Measurements from ENCODE around the gene DEPDC1B.

Gene DEPDC1B

GRCh38 chr5:60743511-60744314 is 43.7 kb upstream of the DEPDC1B start:
- TF ChIP-seq ZNF8 (CRISPR knock-in tag; IDR thresholded peaks at IDR 0.05) (no peak), BACH2 (CRISPR knock-in tag; IDR thresholded peaks at IDR 0.05; ENCODE audit: borderline replicate concordance) (no peak), OSR1 (CRISPR knock-in tag; IDR thresholded peaks at IDR 0.05) (no peak), TOX (CRISPR knock-in tag; IDR thresholded peaks at IDR 0.05; ENCODE audit: borderline replicate concordance) (no peak), SNAI2 (CRISPR knock-in tag; IDR thresholded peaks at IDR 0.05) (no peak), ISL1 (CRISPR knock-in tag; IDR thresholded peaks at IDR 0.05) (no peak), ZC3H10 (CRISPR knock-in tag; IDR thresholded peaks at IDR 0.05) (no peak), ZFP3 (CRISPR knock-in tag; IDR thresholded peaks at IDR 0.05) (no peak), ZFP30 (CRISPR knock-in tag; IDR thresholded peaks at IDR 0.05) (no peak), CSDC2 (CRISPR knock-in tag; IDR thresholded peaks at IDR 0.05) (no peak), ZNF565 (CRISPR knock-in tag; conservative IDR thresholded peaks at IDR 0.05; ENCODE audit: low read depth) (no peak), TCF4 (CRISPR knock-in tag; IDR thresholded peaks at IDR 0.05; ENCODE audit: borderline replicate concordance) (no peak), ARNTL (CRISPR knock-in tag; IDR thresholded peaks at IDR 0.05; ENCODE audit: borderline replicate concordance, low read depth) (no peak), GLIS3 (CRISPR knock-in tag; IDR thresholded peaks at IDR 0.05) (no peak), ZNF70 (CRISPR knock-in tag; IDR thresholded peaks at IDR 0.05) (no peak), ESRRG (CRISPR knock-in tag; IDR thresholded peaks at IDR 0.05) (no peak), CSRNP3 (CRISPR knock-in tag; IDR thresholded peaks at IDR 0.05) (no peak)
- TF ChIP-seq, protein P1, sequence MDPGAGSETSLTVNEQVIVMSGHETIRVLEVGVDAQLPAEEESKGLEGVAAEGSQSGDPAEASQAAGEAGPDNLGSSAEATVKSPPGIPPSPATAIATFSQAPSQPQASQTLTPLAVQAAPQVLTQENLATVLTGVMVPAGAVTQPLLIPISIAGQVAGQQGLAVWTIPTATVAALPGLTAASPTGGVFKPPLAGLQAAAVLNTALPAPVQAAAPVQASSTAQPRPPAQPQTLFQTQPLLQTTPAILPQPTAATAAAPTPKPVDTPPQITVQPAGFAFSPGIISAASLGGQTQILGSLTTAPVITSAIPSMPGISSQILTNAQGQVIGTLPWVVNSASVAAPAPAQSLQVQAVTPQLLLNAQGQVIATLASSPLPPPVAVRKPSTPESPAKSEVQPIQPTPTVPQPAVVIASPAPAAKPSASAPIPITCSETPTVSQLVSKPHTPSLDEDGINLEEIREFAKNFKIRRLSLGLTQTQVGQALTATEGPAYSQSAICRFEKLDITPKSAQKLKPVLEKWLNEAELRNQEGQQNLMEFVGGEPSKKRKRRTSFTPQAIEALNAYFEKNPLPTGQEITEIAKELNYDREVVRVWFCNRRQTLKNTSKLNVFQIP (CRISPR knock-in tag; IDR thresholded peaks at IDR 0.05; ENCODE audit: borderline replicate concordance, low read depth): no peak
- TF ChIP-seq, protein P2, sequence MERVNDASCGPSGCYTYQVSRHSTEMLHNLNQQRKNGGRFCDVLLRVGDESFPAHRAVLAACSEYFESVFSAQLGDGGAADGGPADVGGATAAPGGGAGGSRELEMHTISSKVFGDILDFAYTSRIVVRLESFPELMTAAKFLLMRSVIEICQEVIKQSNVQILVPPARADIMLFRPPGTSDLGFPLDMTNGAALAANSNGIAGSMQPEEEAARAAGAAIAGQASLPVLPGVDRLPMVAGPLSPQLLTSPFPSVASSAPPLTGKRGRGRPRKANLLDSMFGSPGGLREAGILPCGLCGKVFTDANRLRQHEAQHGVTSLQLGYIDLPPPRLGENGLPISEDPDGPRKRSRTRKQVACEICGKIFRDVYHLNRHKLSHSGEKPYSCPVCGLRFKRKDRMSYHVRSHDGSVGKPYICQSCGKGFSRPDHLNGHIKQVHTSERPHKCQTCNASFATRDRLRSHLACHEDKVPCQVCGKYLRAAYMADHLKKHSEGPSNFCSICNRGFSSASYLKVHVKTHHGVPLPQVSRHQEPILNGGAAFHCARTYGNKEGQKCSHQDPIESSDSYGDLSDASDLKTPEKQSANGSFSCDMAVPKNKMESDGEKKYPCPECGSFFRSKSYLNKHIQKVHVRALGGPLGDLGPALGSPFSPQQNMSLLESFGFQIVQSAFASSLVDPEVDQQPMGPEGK (CRISPR knock-in tag; IDR thresholded peaks at IDR 0.05; ENCODE audit: borderline replicate concordance): no peak
- TF ChIP-seq, protein P3, sequence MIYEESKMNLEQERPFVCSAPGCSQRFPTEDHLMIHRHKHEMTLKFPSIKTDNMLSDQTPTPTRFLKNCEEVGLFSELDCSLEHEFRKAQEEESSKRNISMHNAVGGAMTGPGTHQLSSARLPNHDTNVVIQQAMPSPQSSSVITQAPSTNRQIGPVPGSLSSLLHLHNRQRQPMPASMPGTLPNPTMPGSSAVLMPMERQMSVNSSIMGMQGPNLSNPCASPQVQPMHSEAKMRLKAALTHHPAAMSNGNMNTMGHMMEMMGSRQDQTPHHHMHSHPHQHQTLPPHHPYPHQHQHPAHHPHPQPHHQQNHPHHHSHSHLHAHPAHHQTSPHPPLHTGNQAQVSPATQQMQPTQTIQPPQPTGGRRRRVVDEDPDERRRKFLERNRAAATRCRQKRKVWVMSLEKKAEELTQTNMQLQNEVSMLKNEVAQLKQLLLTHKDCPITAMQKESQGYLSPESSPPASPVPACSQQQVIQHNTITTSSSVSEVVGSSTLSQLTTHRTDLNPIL (CRISPR knock-in tag; IDR thresholded peaks at IDR 0.05; ENCODE audit: low read depth): no peak
- ATAC-seq: no peak

DNA sequence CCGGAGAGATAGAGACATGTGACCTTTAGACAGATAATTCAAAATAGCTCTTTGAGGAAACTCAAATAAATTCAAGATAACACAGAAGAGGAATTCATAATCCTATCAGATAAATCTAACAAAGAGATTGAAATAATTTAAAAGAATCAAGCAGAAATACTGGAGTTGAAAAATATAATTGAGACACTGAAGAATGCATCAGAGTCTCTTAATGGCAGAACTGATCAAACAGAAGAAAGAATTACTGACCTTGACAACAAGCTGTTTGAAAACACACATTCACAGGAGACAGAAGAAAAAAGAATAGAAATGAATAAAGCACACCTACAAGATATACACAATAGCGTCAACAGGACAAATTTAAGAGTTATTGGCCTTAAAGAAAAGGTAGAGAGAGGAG is 40.4 kb upstream of the DEPDC1B start:
- TF ChIP-seq ZC3H10 (CRISPR knock-in tag; IDR thresholded peaks at IDR 0.05) (no peak), TSHZ2 (CRISPR knock-in tag; IDR thresholded peaks at IDR 0.05) (no peak), ARNTL (CRISPR knock-in tag; IDR thresholded peaks at IDR 0.05; ENCODE audit: borderline replicate concordance, low read depth) (no peak), GLIS3 (CRISPR knock-in tag; IDR thresholded peaks at IDR 0.05) (no peak), ZNF70 (CRISPR knock-in tag; IDR thresholded peaks at IDR 0.05) (no peak), BACH2 (CRISPR knock-in tag; IDR thresholded peaks at IDR 0.05; ENCODE audit: borderline replicate concordance) (no peak), RARB (CRISPR knock-in tag; IDR thresholded peaks at IDR 0.05) (no peak), ZNF565 (CRISPR knock-in tag; conservative IDR thresholded peaks at IDR 0.05; ENCODE audit: low read depth) (no peak), ZFP3 (CRISPR knock-in tag; IDR thresholded peaks at IDR 0.05) (no peak)
- TF ChIP-seq, protein P3 (CRISPR knock-in tag; IDR thresholded peaks at IDR 0.05; ENCODE audit: low read depth): no peak
- no peak for ATAC-seq

Data from SK-N-SH treated with all-trans-retinoic acid at 6 μM for 48 hours (cell line).